PC-3 (cell line): Measurements from ENCODE around the gene DYDC2.

ENCODE experiments used
- EZH2 ChIP-seq: fragments of 300-600 bp; sonication (generic); IDR thresholded peaks from one replicate; pipeline ENCODE4 v1.6.1; 2017; ENCODE audit warnings: antibody characterized with exemption, mild to moderate bottlenecking, low read length; ENCODE audit not compliant: unreplicated experiment
- TF ChIP-seq, protein P1 (sequence below): fragments of 300-600 bp; sonication (generic); conservative IDR thresholded peaks from 2 replicates; pipeline ENCODE4 v1.5.1; 2017; ENCODE audit warnings: antibody characterized with exemption, low read depth, mild to moderate bottlenecking, low read length

DNA sequence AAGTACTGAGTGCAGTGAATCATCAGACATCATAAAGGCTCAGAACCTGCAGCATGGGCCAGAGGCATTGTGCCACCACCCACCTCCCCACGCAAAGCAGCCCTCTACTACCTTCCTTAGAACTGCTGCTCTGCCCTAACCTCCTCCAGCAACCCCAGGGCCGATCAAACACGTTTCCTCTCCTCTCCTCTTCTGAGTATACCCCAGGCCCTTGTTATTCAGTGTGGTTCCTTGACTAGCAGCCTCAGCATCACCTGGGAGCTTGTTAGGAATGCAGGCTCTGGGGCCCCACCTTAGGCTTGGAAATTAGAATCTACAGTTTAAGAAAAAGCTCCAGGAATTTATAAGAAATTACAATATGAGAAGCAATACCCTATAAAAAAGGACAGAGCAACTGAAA is 33.3 kb upstream of the DYDC2 start:
- TF ChIP-seq EZH2 = no peak
- TF ChIP-seq, protein P1, sequence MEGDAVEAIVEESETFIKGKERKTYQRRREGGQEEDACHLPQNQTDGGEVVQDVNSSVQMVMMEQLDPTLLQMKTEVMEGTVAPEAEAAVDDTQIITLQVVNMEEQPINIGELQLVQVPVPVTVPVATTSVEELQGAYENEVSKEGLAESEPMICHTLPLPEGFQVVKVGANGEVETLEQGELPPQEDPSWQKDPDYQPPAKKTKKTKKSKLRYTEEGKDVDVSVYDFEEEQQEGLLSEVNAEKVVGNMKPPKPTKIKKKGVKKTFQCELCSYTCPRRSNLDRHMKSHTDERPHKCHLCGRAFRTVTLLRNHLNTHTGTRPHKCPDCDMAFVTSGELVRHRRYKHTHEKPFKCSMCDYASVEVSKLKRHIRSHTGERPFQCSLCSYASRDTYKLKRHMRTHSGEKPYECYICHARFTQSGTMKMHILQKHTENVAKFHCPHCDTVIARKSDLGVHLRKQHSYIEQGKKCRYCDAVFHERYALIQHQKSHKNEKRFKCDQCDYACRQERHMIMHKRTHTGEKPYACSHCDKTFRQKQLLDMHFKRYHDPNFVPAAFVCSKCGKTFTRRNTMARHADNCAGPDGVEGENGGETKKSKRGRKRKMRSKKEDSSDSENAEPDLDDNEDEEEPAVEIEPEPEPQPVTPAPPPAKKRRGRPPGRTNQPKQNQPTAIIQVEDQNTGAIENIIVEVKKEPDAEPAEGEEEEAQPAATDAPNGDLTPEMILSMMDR = no peak
